Measurements from ENCODE around the gene SLC35D3.
"Not testable (repeated sequence)": the region's sequence is repeated elsewhere in the genome, so short reads cannot be mapped to it uniquely, and the experiment has no call there.

The SLC35D3 gene

DNA sequence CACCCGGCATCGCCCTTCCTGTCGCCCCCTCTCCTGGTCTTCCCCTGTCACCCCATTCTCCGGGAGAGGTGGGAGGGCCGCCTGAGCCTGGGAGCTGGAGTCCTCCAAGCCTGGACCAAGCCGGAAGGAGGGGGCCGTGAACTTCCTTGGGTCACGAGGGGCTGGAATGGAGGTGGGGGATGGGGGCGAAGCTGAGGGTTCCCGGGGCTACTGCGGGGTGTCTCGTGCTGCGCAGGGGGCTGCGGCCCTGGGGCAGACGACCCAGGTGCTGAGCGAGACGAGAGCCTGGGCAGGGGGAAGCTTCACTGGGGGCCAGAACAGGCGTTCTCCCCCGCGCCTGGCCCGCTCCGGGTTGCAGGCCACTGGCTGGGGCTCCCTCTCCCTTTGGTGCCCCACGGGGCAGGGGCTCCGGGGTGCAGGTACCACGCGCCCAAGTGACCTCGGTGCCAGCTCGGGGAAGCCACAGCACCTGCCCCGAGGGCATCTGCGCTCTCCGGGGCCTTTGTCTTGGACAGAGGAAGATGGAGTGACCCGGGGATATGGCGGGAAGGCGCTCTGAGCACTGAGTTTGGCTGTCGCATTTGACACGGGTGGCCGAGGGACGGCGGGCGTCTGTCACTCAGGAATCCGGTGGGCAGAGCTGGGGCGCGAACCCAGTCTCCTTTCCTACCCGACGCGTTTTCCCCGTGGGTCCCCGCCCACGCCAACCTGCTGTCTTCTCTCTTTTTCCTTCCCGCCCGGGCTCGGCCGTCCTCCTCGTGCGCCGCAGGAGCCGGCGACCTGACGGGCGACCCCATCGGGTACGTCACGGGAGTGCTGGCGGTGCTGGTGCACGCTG lies 1.2 kb downstream of the SLC35D3 start:
- peak; percentile 71 for DNase-seq

DNA sequence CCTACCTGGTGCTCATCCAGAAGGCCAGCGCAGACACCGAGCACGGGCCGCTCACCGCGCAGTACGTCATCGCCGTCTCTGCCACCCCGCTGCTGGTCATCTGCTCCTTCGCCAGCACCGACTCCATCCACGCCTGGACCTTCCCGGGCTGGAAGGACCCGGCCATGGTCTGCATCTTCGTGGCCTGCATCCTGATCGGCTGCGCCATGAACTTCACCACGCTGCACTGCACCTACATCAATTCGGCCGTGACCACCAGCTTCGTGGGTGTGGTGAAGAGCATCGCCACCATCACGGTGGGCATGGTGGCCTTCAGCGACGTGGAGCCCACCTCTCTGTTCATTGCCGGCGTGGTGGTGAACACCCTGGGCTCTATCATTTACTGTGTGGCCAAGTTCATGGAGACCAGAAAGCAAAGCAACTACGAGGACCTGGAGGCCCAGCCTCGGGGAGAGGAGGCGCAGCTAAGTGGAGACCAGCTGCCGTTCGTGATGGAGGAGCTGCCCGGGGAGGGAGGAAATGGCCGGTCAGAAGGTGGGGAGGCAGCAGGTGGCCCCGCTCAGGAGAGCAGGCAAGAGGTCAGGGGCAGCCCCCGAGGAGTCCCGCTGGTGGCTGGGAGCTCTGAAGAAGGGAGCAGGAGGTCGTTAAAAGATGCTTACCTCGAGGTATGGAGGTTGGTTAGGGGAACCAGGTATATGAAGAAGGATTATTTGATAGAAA lies 2.0 kb downstream of the SLC35D3 start:
- peak; percentile 44 for DNase-seq

DNA sequence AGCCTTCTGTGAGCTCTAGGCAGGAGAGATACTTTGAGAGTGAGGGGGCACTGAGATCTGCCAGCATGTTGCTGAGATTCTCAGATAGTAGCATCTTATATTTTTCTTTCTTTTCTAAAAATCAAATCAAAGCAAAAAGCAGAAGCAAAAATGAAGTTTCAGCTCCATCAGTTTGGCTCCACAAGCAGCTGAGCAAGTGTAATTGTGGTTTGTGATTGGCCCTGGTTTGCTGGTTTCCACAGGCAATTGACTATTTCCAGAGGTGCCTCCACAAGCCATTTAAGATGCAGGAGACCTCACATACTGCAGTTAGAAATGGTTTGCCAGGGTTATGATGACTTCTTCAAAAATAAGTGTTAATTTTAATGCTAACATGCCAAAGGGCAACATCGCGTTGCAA lies 4.3 kb downstream of the SLC35D3 start:
- no peak for DNase-seq

DNA sequence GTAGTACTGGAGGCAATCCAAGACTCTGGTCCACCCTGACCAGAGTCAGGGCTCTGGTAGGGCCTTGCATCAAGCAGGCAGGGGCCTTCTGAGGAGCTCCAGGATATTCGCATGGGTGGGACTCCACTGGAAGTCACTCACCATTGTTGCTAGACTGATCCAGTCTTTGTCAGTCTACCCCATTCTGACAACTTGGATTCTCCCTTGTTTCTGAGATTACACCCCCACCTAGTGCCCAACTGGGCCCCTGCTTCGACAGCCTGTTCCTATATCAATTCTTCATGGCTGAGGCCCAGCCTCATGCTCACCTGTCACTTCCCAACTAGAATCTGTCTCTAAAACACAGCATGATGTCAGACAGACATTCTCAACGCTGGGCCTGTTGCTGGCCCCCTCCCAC lies 5.2 kb downstream of the SLC35D3 start:
- no peak for DNase-seq

DNA sequence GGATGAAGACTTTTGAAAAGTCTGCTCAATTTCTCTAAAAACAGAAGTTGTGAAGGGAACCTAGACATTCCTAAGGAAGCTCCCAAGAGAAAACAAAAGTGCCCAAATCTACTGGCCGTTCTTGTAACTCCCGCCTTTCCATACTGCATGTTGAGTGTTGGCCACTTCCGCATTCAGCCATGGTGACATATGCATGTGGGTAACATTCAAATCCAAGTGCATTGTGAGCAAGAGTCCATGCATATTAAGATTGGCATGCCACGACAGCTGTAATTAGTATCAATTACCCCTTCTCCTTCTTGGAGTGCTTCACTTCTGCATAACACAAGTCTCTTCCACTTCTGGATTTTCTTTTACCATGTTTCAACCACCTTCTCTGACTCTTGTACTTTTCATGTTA lies 8.4 kb downstream of the SLC35D3 start:
- no peak for DNase-seq

DNA sequence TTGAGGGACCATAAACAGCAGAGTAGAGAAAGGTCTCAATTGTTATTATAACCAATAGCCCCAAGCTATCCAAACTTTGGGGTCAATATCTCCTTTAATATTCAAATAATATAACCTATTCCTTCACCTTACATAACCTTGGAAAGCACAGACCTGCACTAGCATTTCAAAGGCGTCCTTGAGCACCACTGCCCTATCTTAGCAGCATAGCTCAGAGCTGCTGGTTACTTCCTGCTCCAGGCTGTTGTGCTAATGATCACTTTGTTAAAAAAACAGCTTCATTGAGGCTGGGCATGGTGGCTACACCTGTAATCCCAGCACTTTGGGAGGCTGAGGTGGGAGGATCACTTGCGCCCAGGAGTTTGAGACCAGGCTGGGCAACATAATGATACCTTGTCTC lies 10.5 kb downstream of the SLC35D3 start:
- DNase-seq = no peak

DNA sequence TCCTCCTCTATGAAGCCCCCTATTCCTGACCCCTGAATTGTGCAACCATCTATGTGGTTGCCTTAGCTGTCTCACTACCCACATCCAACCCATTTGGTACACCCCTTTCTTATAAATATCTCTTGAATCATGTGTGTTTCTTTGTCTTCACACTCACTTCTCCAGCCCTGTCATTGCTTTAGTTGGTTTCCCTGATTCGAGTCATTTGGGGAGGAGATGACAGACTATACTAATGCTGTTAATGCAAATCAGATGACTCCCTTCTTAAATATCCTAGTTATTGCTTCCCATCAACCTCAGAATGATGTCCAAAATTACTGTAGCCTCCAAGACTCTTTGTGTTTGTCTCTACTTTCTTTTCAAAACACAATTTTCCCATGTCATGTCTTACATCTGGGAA lies 23.0 kb downstream of the SLC35D3 start:
- no peak for DNase-seq

DNA sequence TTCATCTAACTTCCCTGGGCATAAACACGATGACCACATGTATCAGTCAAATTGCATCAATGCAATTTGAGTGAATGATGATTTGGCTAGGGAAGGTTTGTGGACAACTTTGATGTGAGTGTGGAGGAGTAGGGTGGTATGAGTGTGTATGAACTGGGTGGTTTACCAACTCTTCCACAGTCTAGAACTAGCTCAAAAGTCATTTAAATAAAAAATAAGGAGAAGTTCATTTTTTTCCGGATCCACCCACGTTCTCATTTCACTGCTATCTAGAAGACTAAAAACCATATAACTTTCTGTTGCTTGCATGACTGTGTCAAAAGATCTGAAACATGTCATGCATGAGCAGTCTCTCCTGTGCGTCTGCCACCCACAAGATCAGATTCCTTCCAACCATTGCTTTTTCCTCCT lies 23.6 kb downstream of the SLC35D3 start:
- no peak for DNase-seq

DNA sequence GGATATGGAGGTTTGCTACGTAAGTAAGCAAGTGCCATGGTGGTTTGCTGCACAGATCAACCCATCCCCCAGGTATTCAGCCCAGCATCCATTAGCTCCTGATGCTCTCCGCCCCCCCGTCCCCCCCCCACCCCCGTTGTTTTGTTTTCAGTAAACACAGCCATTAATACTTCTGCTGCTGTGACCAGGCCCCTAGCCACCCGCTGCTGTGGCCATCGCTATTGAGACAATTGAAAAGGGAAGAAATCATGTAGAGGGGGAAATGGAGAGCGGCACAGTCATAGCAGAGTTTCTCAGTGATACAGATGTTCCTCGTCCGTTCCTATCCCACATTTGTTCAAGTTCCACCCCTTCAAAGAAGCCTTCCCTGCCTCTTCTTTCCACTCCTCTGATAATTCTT lies 24.9 kb downstream of the SLC35D3 start:
- DNase-seq = no peak

DNA sequence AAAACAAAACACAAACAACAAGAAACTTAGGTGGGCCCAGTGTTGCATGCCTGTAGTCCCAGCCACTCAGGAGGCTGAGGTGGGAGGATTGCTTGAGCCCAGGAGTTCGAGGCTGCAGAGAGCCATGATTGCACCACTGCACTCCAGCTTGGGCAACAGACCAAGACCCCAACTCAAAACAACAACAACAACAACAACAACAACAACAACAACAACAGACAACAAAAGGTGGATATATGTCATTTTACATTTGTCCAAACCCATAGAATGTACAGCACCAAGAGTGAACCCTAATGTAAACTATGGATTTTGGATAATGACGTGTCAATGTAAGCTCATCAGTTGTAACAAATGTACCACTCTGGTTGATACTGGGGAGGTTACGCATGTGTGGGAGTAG lies 27.9 kb downstream of the SLC35D3 start:
- not testable (repeated sequence) for DNase-seq

DNA sequence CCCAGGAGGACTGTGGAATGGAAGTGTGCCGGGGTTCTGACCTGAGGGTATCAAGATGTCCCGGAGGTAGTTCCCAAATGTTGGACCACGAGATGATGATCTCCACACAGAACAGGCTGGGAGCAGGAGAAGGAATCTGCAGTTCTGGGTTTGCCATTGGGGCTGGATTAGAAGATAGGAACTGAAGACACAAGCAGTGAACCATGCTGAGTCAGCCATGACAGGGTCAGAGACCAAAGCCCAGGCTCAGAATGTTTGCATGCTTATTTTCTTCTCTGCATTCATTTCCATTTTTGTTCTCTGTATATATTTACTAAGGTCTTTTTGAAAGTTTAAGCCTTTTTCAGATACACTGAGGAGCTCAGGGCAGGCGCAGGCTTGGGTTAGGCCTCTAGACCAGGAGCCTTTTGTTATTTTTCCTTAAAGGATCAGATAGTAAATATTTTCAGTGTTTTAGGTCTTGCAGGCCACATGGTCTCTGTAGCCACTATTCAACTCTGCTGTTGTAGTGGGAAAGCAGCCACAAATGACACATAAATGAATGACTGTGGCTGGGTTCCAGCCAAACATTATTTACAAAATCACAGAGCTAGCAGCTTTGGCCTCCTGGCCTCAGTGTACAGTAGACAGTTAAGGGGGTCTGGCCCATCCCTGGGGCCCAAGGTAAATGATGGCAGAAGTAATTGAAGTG lies 28.5 kb downstream of the SLC35D3 start:
- peak; percentile 5 for DNase-seq

DNA sequence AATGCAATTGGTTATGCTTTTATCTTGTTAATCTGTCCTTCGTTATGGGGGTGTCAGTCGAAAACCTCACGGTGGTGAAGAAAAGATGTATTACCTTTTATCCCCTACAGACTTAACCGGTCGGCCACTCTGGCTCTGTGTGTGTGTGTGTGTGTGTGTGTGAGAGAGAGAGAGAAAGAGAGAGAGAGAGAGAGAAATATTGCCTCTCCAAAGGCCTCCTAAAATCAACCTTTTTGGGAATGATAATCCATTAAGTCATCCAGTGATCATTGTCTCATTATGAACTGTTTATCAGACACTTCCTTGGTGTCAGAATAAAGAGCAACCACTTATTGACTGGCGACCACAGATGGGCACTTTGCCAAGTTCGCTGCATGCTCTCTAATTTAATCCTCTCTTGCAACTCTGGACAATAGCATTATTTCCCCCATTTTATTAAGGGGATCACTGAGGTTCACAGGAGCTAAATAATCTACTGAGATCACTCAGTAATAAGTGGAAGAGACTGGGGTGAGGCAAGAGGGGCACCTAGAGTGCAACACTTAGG lies 30.7 kb downstream of the SLC35D3 start:
- DNase-seq = peak; percentile 62

DNA sequence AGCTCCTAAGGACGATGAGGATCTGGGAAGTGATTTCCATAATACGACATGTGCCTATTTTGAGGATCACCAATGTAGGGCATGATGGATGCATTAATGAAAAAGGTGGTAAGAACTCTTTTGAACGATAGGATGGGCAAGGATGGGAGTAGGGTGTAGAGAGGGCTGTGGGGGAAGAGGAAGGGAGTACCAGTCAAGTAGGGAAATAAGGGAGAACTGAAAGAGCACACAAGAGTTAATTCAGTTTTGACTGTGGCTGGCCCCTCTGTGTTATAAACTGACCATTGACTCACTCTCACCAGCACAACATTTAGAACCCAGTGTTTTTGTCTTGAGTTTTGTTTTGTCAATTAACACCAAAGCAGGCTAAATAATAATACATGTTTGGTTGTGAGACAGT lies 33.0 kb downstream of the SLC35D3 start:
- no peak for DNase-seq

DNA sequence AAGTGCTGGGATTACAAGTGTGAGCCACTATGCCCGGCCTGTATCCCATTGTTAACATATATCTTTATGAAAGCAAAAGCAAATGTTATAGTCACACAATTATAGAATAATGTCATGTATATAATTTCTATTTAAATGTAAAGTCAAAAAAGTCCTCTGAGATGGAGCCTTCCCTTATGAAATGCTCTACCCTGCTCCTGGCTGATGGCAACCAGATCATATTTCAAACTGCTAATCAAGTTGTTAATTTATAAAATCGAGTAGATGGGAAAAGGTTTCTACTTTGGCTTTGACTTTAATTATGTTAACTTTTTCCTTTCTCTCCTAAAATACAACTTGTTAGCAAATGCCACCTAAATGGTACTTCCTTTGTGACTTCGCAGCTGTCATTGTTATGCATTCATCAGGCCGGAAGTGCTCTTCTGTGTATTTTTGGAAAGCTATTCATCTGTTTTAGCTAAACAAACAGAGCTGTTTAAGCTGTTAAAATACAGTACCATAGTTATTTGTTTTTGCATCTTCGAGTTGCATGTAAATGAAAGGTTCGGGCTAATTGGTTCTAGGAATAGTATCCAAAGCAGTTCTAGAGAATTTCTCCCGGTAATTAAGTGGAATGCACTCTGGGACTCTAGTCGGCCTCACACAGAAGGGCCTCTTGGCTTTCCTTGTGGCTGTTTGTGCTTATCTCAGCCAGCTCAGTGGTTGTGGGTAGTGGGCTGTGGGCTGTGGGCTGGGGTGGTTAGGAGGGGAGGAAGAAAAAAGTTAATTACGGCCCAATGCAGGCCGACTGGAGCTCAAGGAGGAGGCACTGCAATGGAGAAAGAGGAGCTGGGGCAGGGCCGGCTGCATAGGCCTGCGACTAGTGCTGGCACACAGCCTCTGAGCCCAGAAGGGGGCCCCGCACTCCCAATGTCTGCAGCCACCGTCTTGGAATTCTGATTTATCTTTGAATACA lies 34.8 kb downstream of the SLC35D3 start:
- peak; percentile 72 for DNase-seq

DNA sequence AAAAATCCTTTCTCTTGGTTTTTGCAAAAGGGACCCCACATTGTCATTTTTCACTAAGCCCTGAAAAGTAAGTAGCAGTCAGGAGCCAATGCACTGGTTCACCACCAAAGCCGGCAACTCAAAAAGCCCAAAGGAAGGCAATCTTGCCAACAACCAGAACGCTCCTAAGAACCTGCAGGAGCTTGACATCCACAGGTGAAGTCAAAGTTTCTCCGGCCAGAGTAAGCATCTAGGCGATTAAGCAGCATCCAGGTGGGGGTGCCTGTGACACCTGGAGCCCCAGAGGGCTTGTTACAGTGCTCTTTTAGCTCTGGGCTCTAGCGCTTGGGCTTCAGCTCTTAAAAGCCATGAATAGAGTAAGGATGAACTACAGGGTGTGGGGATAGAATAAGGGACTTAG lies 36.1 kb downstream of the SLC35D3 start:
- no peak for DNase-seq

DNA sequence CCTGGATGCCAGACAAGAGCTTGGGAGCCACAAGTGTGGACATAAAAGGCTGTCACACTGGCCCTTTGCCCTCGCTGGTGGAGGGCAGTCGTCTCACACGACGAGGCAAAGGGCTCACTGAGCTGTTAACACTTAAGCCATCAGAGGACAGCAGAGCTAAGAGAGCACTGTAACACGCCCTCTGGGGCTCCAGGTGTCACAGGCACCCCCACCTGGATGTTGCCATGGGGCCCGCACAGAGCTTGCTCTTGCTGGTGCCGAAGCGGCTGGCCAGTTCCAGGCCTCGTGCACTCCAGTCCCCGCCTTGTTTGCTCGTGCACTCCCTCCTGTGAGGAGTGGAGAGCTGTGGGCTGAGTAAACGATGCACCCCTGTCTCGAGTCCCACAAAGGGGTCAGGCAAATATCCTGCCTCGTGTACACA lies 37.4 kb downstream of the SLC35D3 start:
- DNase-seq = peak; percentile 89

DNA sequence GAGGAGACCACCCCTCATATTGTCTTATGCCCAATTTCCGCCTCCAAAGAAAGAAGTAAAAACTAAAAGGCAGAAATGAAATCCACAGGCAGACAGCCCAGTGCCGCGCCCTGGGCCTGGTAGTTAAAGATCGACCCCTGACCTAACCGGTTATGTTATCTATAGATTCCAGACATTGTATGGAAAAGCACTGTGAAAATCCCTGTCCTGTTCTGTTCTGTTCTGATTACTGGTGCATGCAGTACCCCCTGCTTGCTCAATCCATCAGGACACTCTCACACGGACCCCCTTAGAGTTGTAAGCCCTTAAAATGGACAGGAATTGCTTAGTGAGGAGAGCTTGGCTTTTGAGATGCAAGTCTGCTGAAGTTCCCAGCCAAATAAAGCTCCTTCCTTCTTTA lies 37.8 kb downstream of the SLC35D3 start:
- DNase-seq = not testable (repeated sequence)

DNA sequence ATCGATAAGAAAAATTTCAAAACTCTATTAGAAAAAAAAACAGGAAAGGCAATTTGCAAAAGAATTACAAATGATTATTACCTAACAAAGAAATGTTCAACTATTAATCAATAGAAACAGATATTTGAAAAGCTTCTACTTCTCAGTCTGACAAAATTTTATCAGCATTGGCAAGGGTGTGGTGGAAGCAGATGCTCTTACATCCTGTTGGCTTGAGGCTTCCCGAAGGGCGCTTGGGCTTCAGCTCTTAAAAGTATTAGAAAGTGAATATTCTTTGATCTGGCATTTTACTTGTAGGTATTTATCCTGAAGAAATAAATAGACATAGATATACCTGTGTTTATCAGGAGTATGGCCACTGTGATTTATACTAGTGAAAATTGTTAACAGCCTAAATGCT lies 38.7 kb downstream of the SLC35D3 start:
- no peak for DNase-seq

DNA sequence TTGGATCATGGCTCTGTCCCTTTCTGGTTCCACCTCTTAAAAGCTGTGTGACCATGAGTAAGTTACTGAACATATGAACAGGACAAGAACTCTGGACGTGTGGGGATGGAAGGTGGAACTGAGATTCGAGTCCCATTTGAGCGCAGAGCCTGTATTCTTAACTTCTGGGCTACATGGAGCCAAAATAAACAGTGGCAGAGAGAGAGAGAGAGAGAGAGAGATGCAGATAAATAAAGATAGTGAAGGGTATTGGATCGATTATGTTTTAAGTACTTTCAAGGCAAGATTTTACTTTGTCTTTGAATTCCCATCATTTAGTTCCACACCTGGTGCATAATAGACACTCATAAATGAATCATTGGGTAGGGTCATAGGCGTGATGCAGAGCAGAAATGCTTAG lies 39.7 kb downstream of the SLC35D3 start:
- DNase-seq = peak; percentile 89

DNA sequence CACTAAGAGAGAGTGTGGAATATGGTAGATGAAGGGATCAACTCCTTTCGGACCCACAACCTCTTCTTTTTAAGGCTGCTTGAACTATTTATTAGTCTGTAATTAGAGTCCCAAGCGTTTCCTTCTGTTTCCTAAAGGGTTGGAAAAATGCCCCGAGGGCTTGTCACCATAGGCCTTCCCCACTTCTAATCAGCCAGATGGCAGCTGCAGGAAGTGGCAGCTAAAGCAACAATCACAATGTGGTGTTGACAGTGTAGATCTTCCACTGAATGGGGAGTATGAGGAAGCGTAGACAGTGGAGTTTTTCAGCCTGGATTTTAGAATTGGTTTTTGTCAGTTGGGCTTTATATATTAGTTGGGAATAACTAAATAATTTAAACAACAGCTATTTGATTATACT lies 40.6 kb downstream of the SLC35D3 start:
- peak; percentile 85 for DNase-seq

DNA sequence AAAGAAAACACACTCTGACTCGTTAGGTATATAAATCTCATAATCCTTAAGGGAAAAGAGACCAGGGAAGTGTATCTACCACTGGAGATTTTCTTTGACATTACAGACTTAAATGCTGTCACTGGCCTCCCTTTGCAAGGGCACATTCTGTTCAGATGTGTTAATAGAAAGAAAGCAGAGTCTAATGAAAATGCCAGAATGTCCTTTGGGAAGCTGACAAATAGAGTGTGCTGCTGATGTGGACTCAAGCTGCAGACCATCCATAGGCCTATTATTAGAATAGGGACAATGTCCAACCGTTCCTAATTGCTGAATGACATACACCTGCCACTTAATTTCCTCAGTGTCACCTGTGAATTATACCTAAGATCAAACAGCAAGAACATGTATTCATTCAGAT lies 41.2 kb downstream of the SLC35D3 start:
- peak; percentile 55 for DNase-seq

DNA sequence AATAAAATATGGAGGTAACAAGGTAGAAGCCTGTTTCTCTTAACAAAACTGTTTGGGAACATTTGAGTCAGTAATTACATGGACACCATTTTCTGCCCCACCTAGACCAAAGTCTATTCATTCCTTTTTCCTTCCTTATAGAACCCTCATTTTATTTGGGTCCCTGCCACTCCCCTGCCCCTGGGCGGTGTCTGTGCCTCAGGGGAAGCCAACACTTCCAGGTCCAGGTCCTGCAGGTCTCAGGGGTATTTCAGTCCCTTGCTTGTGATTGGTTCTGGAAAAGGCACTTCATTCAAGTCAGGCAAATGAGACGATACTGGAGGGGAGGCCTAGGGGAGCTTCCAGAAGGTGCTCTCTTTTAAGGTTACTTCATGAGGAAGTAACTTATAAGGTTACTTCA lies 42.3 kb downstream of the SLC35D3 start:
- DNase-seq = no peak
